SH-SY5Y (cell line): ENCODE results near the gene COX7B2.

Experiments used
- GATA2 ChIP-seq: IDR thresholded peaks from 2 replicates; pipeline ENCODE4 v1.6.1; 2011; ENCODE audit warnings: mild to moderate bottlenecking, low read depth, low read length
- GATA3 ChIP-seq: IDR thresholded peaks from 2 replicates; pipeline ENCODE4 v1.6.1; 2011; ENCODE audit warnings: low read depth, mild to moderate bottlenecking, low read length, moderate library complexity

- no peak for TF ChIP-seq GATA2
- no peak for TF ChIP-seq GATA3
Observed at GRCh38 chr4:46852800-46853199, 56.2 kb downstream of the COX7B2 start.
